ENCODE results near the gene NPAS4.

Gene NPAS4

GRCh38 chr11:66448523-66448922, 27.7 kb downstream of the NPAS4 start:
- no peak overlapping the region for H3K4me3 ChIP-seq (ENCODE audit: low read depth, low read length)
- no peak for DNase-seq (ENCODE audit: low read depth)
- no peak for TF ChIP-seq MYC (IDR thresholded peaks at IDR 0.05; ENCODE audit: low read depth, low read length)
- no peak for TF ChIP-seq POLR2A (IDR thresholded peaks at IDR 0.05; ENCODE audit: extremely low read depth, insufficient read length)
- TF ChIP-seq, protein P1, sequence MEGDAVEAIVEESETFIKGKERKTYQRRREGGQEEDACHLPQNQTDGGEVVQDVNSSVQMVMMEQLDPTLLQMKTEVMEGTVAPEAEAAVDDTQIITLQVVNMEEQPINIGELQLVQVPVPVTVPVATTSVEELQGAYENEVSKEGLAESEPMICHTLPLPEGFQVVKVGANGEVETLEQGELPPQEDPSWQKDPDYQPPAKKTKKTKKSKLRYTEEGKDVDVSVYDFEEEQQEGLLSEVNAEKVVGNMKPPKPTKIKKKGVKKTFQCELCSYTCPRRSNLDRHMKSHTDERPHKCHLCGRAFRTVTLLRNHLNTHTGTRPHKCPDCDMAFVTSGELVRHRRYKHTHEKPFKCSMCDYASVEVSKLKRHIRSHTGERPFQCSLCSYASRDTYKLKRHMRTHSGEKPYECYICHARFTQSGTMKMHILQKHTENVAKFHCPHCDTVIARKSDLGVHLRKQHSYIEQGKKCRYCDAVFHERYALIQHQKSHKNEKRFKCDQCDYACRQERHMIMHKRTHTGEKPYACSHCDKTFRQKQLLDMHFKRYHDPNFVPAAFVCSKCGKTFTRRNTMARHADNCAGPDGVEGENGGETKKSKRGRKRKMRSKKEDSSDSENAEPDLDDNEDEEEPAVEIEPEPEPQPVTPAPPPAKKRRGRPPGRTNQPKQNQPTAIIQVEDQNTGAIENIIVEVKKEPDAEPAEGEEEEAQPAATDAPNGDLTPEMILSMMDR (IDR thresholded peaks at IDR 0.05; ENCODE audit: low read depth, low read length) = no peak
- TF ChIP-seq, protein P2, sequence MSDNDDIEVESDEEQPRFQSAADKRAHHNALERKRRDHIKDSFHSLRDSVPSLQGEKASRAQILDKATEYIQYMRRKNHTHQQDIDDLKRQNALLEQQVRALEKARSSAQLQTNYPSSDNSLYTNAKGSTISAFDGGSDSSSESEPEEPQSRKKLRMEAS (IDR thresholded peaks at IDR 0.05; ENCODE audit: low read depth, low read length) = no peak

DNA sequence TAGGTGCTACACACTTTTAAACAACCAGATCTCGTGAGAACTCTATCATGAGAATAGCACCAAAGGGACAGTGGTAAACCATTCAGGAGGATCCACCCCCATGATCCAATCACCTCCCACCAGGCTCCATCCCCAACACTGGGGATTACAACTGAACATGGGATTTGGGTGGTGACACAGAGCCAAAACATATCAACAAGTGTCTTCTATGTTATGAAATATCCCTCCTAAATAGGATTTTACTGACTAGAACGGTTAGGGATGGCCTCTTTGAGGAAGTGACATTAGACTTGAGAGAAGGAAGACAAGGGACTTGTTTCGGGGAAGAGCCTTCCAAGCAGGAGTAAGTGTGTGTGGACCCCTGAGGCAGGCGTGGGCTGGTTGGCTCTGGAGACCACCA, 29.7 kb downstream of the NPAS4 start:
- TF ChIP-seq, protein P1 (IDR thresholded peaks at IDR 0.05; ENCODE audit: low read depth, low read length) = no peak
- TF ChIP-seq POLR2A (IDR thresholded peaks at IDR 0.05; ENCODE audit: extremely low read depth, insufficient read length) (no peak), MYC (IDR thresholded peaks at IDR 0.05; ENCODE audit: low read depth, low read length) (no peak)
- TF ChIP-seq, protein P2 (IDR thresholded peaks at IDR 0.05; ENCODE audit: low read depth, low read length) = no peak

DNA sequence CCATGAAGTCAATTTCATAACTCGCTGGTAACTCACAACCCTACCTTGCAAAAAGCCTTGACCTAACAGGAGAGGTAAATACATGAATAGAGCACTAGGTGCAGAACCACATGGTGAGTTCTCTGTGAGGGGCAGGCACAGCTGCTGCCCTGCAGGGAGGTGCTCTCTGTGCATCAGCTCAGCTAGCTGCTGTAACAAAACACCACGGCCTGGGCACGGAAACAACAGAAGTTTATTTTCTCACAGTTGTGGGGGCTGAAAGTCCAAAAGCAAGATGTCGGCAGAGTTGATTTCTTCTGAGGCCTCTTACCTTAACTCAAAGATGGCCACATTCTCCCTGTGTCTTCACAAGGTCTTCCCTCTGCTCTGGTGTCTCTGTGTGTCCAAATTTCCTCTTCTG, 30.8 kb downstream of the NPAS4 start:
- no peak for DNase-seq (ENCODE audit: low read depth)

More for the DNA sequence above, 29.7 kb downstream of the NPAS4 start:
- DNase-seq (ENCODE audit: low read depth) = peak; percentile 54
- H3K4me3 ChIP-seq (ENCODE audit: low read depth, low read length) = no peak overlapping the region

GRCh38 chr11:66454247-66454646, 33.4 kb downstream of the NPAS4 start:
- TF ChIP-seq, protein P1 (IDR thresholded peaks at IDR 0.05; ENCODE audit: low read depth, low read length) = no peak
- no peak for TF ChIP-seq MYC (IDR thresholded peaks at IDR 0.05; ENCODE audit: low read depth, low read length)
- TF ChIP-seq POLR2A (IDR thresholded peaks at IDR 0.05; ENCODE audit: extremely low read depth, insufficient read length) = no peak
- TF ChIP-seq, protein P2 (IDR thresholded peaks at IDR 0.05; ENCODE audit: low read depth, low read length) = no peak
- no peak overlapping the region for H3K4me3 ChIP-seq (ENCODE audit: low read depth, low read length)
- no peak for DNase-seq (ENCODE audit: low read depth)

More for the DNA sequence above, 30.8 kb downstream of the NPAS4 start:
- no peak overlapping the region for H3K4me3 ChIP-seq (ENCODE audit: low read depth, low read length)
- TF ChIP-seq, protein P1 (IDR thresholded peaks at IDR 0.05; ENCODE audit: low read depth, low read length) = no peak
- TF ChIP-seq MYC (IDR thresholded peaks at IDR 0.05; ENCODE audit: low read depth, low read length) (no peak), POLR2A (IDR thresholded peaks at IDR 0.05; ENCODE audit: extremely low read depth, insufficient read length) (no peak)
- TF ChIP-seq, protein P2 (IDR thresholded peaks at IDR 0.05; ENCODE audit: low read depth, low read length) = no peak

DNA sequence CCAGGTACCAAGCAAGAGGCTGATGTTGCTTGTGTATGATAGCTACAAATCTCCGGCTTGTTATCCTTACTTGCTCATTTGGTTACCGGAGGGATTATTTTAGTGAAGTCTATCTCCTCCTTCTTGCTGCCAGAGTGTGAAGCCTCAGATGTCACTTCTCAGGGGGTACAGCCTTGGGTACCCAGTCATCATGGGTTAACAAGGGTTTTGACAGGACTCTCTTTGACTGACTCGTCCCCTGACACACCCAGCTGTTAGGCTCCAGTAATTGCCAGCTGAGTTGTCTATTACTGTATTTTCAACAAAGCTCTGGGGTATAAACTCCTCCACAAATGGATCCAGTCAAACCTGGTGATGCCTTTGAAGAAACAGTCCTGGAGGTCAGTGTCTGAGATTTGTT, 34.0 kb downstream of the NPAS4 start:
- DNase-seq (ENCODE audit: low read depth) = no peak
- TF ChIP-seq, protein P1 (IDR thresholded peaks at IDR 0.05; ENCODE audit: low read depth, low read length) = no peak
- TF ChIP-seq POLR2A (IDR thresholded peaks at IDR 0.05; ENCODE audit: extremely low read depth, insufficient read length) = no peak
- no peak for TF ChIP-seq MYC (IDR thresholded peaks at IDR 0.05; ENCODE audit: low read depth, low read length)
- TF ChIP-seq, protein P2 (IDR thresholded peaks at IDR 0.05; ENCODE audit: low read depth, low read length) = no peak
- H3K4me3 ChIP-seq (ENCODE audit: low read depth, low read length) = no peak overlapping the region
